Activated naive CD8-positive, alpha-beta T cell treated with anti-CD3 and anti-CD28 coated beads, Interleukin-2, amount 50 U/mL, for 24 hours (primary cell): Measurements from ENCODE around the gene PIGL.

Source experiments
- ATAC-seq: fragments of 150-1000 bp; cut with Tn5 transposase; one replicate; pipeline ENCODE4 v1.10.0; 2021
- DNase-seq: peaks from one replicate; pipeline ENCODE4 v3.0.0; 2021
- H3K27ac Mint-ChIP-seq: one replicate; pipeline ENCODE4 v1.8.0; 2021; ENCODE audit warnings: mild to moderate bottlenecking, mixed read lengths
- H3K27me3 Mint-ChIP-seq: one replicate; pipeline ENCODE4 v1.8.0; 2021; ENCODE audit warnings: mixed read lengths
- H3K36me3 Mint-ChIP-seq: one replicate; pipeline ENCODE4 v1.8.0; 2021; ENCODE audit warnings: low read depth, mixed read lengths
- H3K4me1 Mint-ChIP-seq: one replicate; pipeline ENCODE4 v1.8.0; 2021; ENCODE audit warnings: mixed read lengths
- H3K4me3 Mint-ChIP-seq: one replicate; pipeline ENCODE4 v1.8.0; 2021; ENCODE audit warnings: mild to moderate bottlenecking, moderate library complexity, mixed read lengths
- H3K9me3 Mint-ChIP-seq: one replicate; pipeline ENCODE4 v1.8.0; 2021; ENCODE audit warnings: mixed read lengths

The PIGL gene

GRCh38 chr17:16247586-16247984 is 30.6 kb downstream of the PIGL start:
- H3K4me3 Mint-ChIP-seq: no peak overlapping the region
- peaks cover 31% of the 10 kb centered on the region for H3K4me1 Mint-ChIP-seq
- DNase-seq: no peak
- no peaks in the 10 kb centered on the region for H3K9me3 Mint-ChIP-seq
- no peaks in the 10 kb centered on the region for H3K27me3 Mint-ChIP-seq
- H3K27ac Mint-ChIP-seq: no peak overlapping the region
- no peak for ATAC-seq
- peaks cover 32% of the 10 kb centered on the region for H3K36me3 Mint-ChIP-seq

- H3K4me3 Mint-ChIP-seq: no peak overlapping the region
- H3K27me3 Mint-ChIP-seq: no peaks in the 10 kb centered on the region
- ATAC-seq: peak; percentile 75
- no peak for DNase-seq
- H3K9me3 Mint-ChIP-seq: no peaks in the 10 kb centered on the region
- peaks cover 30% of the 10 kb centered on the region for H3K36me3 Mint-ChIP-seq
- H3K27ac Mint-ChIP-seq: peak overlapping the region; percentile 71
- peaks cover 20% of the 10 kb centered on the region for H3K4me1 Mint-ChIP-seq
Observed at GRCh38 chr17:16250635-16251034, 33.6 kb downstream of the PIGL start.

GRCh38 chr17:16251043-16251442 is 34.0 kb downstream of the PIGL start:
- ATAC-seq (no peak), DNase-seq (no peak)
- H3K4me1 Mint-ChIP-seq: peaks cover 22% of the 10 kb centered on the region
- H3K9me3 Mint-ChIP-seq: no peaks in the 10 kb centered on the region
- H3K4me3 Mint-ChIP-seq: no peak overlapping the region
- H3K36me3 Mint-ChIP-seq: peaks cover 30% of the 10 kb centered on the region
- no peaks in the 10 kb centered on the region for H3K27me3 Mint-ChIP-seq
- peak overlapping the region; percentile 71 for H3K27ac Mint-ChIP-seq

DNA sequence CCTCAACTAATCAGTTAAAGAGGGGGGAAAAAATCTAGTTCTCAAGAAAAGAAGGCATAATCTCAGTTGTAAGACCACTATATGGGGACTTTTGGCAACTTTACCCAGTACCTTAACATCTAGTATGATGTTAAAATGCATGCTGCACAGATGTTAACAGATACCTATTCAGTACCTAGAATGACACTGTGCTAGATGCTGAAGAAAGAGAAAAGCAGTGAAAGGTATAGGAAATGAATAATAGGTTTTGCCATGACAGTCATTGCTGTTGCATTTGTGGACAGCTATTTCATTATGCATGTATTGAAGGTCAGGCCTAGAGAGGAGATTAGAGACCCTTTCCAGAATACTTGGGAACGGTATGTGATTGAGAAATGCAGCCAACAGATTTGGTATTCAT is 34.5 kb downstream of the PIGL start:
- Mint-ChIP-seq H3K9me3 (no peaks in the 10 kb centered on the region), H3K4me3 (no peak overlapping the region), H3K27me3 (no peaks in the 10 kb centered on the region), H3K4me1 (peaks cover 22% of the 10 kb centered on the region), H3K36me3 (peaks cover 30% of the 10 kb centered on the region), H3K27ac (peak overlapping the region; percentile 71)
- DNase-seq (no peak), ATAC-seq (peak; percentile 40)

GRCh38 chr17:16254773-16255400 is 37.9 kb downstream of the PIGL start:
- Mint-ChIP-seq H3K4me3 (no peak overlapping the region), H3K9me3 (no peaks in the 10 kb centered on the region), H3K4me1 (peaks cover 19% of the 10 kb centered on the region), H3K36me3 (peaks cover 23% of the 10 kb centered on the region), H3K27me3 (no peaks in the 10 kb centered on the region), H3K27ac (no peak overlapping the region)
- ATAC-seq (no peak), DNase-seq (no peak)

DNA sequence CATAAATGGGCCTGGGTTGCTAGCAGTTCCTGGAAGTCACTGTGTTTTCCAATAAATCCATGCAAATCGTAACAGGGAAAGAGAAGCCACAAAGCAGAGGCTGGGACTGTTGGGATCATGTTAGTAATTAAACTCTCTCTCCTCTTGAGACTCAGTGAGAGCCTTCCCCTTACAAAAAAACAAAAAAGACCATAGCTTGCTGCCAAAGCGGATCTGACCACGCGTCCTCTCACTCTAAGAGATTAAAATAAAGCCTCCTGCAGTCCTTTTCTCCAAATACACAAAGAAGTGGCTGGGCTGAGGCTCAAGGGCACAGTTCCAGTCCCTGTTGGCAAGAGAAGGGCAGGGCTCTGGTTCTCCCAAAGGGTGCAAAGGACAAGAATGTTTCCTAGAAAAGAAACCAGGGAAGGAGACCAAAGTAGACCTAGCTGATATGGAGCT is 38.5 kb downstream of the PIGL start:
- H3K9me3 Mint-ChIP-seq: no peaks in the 10 kb centered on the region
- H3K4me1 Mint-ChIP-seq: peaks cover 14% of the 10 kb centered on the region
- no peak overlapping the region for H3K4me3 Mint-ChIP-seq
- peaks cover 23% of the 10 kb centered on the region for H3K36me3 Mint-ChIP-seq
- H3K27ac Mint-ChIP-seq: peak overlapping the region; percentile 49
- ATAC-seq (no peak), DNase-seq (no peak)
- H3K27me3 Mint-ChIP-seq: no peaks in the 10 kb centered on the region

GRCh38 chr17:16258901-16259300 is 41.9 kb downstream of the PIGL start:
- H3K9me3 Mint-ChIP-seq: no peaks in the 10 kb centered on the region
- H3K4me1 Mint-ChIP-seq: peaks cover 2% of the 10 kb centered on the region
- H3K27ac Mint-ChIP-seq: no peak overlapping the region
- DNase-seq: no peak
- peaks cover 13% of the 10 kb centered on the region for H3K36me3 Mint-ChIP-seq
- ATAC-seq: no peak
- no peaks in the 10 kb centered on the region for H3K27me3 Mint-ChIP-seq
- no peak overlapping the region for H3K4me3 Mint-ChIP-seq

GRCh38 chr17:16259926-16260325 is 42.9 kb downstream of the PIGL start:
- Mint-ChIP-seq H3K27ac (no peak overlapping the region), H3K27me3 (no peaks in the 10 kb centered on the region), H3K4me3 (no peak overlapping the region), H3K9me3 (no peaks in the 10 kb centered on the region), H3K36me3 (peaks cover 11% of the 10 kb centered on the region), H3K4me1 (peaks cover 4% of the 10 kb centered on the region)
- DNase-seq (no peak), ATAC-seq (no peak)

DNA sequence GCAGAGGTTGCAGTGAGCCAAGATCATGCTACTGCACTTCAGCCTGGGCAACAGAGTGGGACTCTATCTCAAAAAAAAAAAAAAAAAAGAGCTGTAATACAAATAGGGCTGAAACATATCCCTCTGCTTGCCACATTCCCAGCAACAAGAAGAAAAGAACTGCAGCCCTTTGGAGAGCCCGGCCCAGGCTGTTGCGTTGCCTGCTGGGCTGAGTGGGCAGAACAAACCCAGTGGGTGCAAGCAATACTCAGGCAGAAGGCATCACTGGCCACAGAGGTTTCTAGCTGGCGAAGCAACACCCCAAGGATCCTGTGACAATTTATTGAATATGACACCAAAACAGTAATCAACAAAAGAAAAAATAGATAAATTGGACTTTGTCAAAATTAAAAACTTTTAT is 44.0 kb downstream of the PIGL start:
- peaks cover 15% of the 10 kb centered on the region for H3K36me3 Mint-ChIP-seq
- H3K27ac Mint-ChIP-seq: no peak overlapping the region
- H3K4me1 Mint-ChIP-seq: peaks cover 9% of the 10 kb centered on the region
- no peak for DNase-seq
- no peaks in the 10 kb centered on the region for H3K27me3 Mint-ChIP-seq
- ATAC-seq: no peak
- no peak overlapping the region for H3K4me3 Mint-ChIP-seq
- no peaks in the 10 kb centered on the region for H3K9me3 Mint-ChIP-seq

GRCh38 chr17:16262201-16262600 is 45.2 kb downstream of the PIGL start:
- ATAC-seq: no peak
- Mint-ChIP-seq H3K9me3 (peaks cover 5% of the 10 kb centered on the region), H3K4me3 (no peak overlapping the region), H3K27ac (no peak overlapping the region), H3K36me3 (peaks cover 19% of the 10 kb centered on the region), H3K4me1 (peaks cover 14% of the 10 kb centered on the region), H3K27me3 (no peaks in the 10 kb centered on the region)
- DNase-seq: no peak

- Mint-ChIP-seq H3K4me1 (peaks cover 32% of the 10 kb centered on the region), H3K27ac (peak overlapping the region; percentile 76), H3K36me3 (peaks cover 13% of the 10 kb centered on the region), H3K4me3 (no peak overlapping the region), H3K9me3 (peaks cover 5% of the 10 kb centered on the region), H3K27me3 (no peaks in the 10 kb centered on the region)
- ATAC-seq (no peak), DNase-seq (no peak)
Observed at GRCh38 chr17:16267174-16267573, 50.2 kb downstream of the PIGL start.

DNA sequence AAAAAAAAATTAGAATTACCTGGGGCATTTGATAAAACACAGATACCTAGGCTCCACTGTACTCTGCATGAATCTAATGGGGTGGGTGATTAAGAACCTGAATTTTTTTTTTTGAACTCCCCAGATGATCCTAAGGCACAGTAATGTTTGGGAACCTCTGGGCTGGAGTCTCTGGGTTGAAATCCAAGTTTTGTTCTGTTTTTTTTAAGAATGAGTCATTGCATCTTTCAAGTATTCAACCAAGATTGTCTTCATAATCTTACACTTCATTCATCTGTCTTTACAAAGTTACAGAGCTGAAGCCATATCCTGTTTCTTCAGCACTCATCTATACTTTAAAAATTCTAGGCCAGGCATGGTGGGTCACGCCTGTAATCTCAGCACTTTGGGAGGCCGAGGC is 52.6 kb downstream of the PIGL start:
- Mint-ChIP-seq H3K27ac (no peak overlapping the region), H3K27me3 (no peaks in the 10 kb centered on the region), H3K4me3 (no peak overlapping the region), H3K4me1 (peaks cover 52% of the 10 kb centered on the region), H3K36me3 (peaks cover 23% of the 10 kb centered on the region), H3K9me3 (peaks cover 15% of the 10 kb centered on the region)
- DNase-seq (no peak), ATAC-seq (no peak)

DNA sequence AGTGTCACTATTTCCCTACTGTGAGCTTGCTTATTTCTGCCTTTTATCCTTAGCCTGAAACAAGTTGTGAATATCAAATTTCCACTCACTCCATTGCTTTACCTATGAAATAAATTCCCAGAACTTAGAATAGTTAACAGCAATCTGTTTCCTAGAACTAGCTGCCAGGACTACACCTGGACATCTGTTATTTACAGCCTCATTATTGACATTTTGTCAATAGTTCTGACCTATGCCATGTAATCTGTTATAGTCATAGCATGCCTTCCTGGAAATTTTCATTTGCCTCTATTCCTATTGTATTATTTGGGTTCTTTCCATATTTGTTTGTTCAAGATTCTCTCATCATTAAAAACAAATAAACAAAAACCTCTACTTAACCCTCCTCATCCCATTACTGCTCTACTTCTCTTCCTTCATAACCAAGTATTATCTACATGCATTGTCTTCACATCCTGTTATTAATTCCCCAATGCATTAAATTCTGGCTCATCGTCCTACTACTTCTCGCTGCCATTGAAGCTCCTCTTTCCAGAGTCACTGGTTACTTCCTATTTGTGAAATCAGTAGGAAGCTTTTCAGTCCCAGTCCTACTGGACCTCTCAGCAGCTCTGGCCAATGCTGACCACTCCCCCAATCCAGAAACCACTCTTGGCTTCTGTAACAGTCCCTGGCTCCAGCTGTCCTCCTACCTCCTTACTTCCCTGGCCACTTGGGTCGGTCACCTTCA is 55.3 kb downstream of the PIGL start:
- no peak for DNase-seq
- peaks cover 17% of the 10 kb centered on the region for H3K9me3 Mint-ChIP-seq
- no peak overlapping the region for H3K4me3 Mint-ChIP-seq
- ATAC-seq: no peak
- peaks cover 37% of the 10 kb centered on the region for H3K4me1 Mint-ChIP-seq
- no peaks in the 10 kb centered on the region for H3K27me3 Mint-ChIP-seq
- no peak overlapping the region for H3K27ac Mint-ChIP-seq
- H3K36me3 Mint-ChIP-seq: peaks cover 35% of the 10 kb centered on the region

GRCh38 chr17:16273499-16273898 is 56.5 kb downstream of the PIGL start:
- H3K4me3 Mint-ChIP-seq: no peak overlapping the region
- DNase-seq (no peak), ATAC-seq (peak; percentile 97)
- H3K27me3 Mint-ChIP-seq: no peaks in the 10 kb centered on the region
- H3K4me1 Mint-ChIP-seq: peaks cover 25% of the 10 kb centered on the region
- H3K27ac Mint-ChIP-seq: peak overlapping the region; percentile 93
- H3K9me3 Mint-ChIP-seq: peaks cover 21% of the 10 kb centered on the region
- peaks cover 46% of the 10 kb centered on the region for H3K36me3 Mint-ChIP-seq

DNA sequence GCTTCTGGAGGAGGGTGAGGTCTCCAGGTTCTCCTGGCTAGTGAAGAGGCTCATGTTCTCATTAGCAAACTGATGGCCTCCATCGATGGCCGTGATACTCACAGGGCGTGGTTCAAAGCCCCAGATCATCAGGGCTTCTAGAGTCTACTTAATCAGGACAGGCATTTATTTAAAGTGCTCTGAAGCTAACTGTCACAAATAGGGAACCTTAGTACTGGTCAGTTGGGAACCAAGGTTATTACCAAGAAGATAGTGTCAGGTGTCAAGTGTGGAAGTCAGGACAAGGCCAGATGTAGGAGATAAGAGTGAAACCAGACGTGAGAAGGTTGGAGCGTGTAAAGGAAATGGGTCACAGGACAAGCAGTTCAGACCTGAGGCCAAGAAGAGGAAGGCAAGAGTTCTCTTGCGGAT is 56.9 kb downstream of the PIGL start:
- Mint-ChIP-seq H3K4me3 (no peak overlapping the region), H3K27me3 (no peaks in the 10 kb centered on the region), H3K9me3 (peaks cover 24% of the 10 kb centered on the region), H3K4me1 (peaks cover 24% of the 10 kb centered on the region), H3K36me3 (peaks cover 50% of the 10 kb centered on the region), H3K27ac (peak overlapping the region; percentile 93)
- DNase-seq: no peak
- ATAC-seq: peak; percentile 9
